Keratinocyte (primary cell): ENCODE data around the gene GRM4.

Source experiments
- CTCF ChIP-seq, 3 experiments: IDR thresholded peaks in 1 of 3; conservative IDR thresholded peaks in 1 of 3; optimal IDR thresholded peaks in 1 of 3; 2 replicates in 2 of 3; 3 replicates in 1 of 3; pipeline versions ENCODE3 to v1.5.1; 2011; ENCODE audit warnings: low read length in 3 of 3, mild to moderate bottlenecking in 3 of 3, moderate library complexity in 2 of 3, control low read depth in 1 of 3, inconsistent platforms in 1 of 3; ENCODE audit not compliant: insufficient read depth in 2 of 3; ENCODE audit errors: extremely low read depth in 1 of 3
- EZH2 ChIP-seq: IDR thresholded peaks from one replicate; pipeline ENCODE4 v1.6.1; 2012; ENCODE audit warnings: inconsistent platforms, mild to moderate bottlenecking, low read length, moderate library complexity

- no peak for TF ChIP-seq CTCF (optimal IDR thresholded peaks at IDR 0.05 in 1 of 3, IDR thresholded peaks at IDR 0.05 in 1 of 3, conservative IDR thresholded peaks at IDR 0.05 in 1 of 3; ENCODE audit: extremely low read depth in 1 of 3, insufficient read depth in 2 of 3, low read length in 3 of 3)
- no peak for TF ChIP-seq EZH2
These were observed 35.3 kb downstream of the GRM4 start for GRCh38 chr6:34110610-34111009.
